C1 segment of cervical spinal cord (tissue), 14 donors: ENCODE measurements around the gene LPIN1.

Source experiments
- DNase-seq, 14 donors: peaks; one replicate each; lab custom pipeline; 2025; lab: John Stamatoyannopoulos, UW

Gene LPIN1

GRCh38 chr2:11784747-11785610, 38.5 kb downstream of the LPIN1 start:
- peak in 10 of 14 donors; percentile 17 to 69 (median 44) for DNase-seq

GRCh38 chr2:11785611-11785940, 39.1 kb downstream of the LPIN1 start:
- no peak for DNase-seq

- DNase-seq, result no peak
These were observed 39.8 kb downstream of the LPIN1 start for GRCh38 chr2:11786191-11786590.

GRCh38 chr2:11786592-11786991, 40.2 kb downstream of the LPIN1 start:
- DNase-seq, result no peak

GRCh38 chr2:11787991-11788390, 41.6 kb downstream of the LPIN1 start:
- no peak for DNase-seq

DNA sequence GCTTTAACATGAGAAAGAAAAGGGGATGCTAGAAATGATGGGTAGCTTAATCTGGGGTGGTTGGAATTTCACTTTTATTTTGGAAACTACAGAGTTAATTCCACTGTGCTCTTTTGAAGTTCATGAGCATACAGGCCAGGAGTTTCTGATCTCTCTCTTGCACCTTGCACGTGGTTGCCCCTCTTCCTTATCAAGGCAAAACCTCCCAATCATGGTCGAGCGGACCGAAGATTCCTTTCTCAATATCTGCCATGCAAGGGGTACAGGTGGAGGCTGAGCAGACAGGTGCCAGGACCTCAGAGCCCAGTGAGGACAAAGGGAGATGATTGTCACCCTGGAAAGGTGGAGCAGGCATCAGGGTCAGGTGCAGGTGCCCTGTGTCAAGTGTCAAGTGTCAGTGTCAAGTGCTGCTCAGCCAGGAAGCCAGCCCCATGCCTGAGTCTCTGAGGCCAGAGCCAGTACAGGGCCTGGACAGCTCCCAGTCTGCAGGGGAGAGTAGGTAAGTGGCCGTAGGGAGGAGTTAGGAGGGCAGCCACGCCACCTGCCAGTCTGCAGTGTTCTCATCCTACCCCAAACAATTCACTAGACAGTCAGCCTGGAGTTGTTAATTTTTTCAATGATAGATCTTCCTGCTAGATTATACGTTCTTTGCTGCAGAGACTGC, 42.2 kb downstream of the LPIN1 start:
- no peak for DNase-seq

DNA sequence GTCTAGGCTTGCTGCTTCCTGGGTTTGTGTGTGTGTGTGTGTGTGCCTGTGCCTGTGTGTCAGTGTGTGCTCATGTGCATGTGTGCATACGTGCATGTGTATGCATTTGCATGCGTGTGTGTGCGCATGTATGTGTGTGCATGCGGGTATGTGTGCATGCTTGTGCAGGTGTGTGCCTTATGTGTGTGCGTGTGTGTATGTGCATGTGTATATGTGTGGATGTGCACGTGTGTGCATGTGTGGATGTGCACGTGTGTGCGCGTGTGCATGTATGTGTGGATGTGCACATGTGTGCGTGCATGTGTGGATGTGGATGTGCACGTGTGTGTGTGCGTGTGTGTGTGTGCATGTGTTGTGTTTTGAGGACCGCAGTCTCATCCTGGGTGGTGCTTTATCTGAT, 42.8 kb downstream of the LPIN1 start:
- no peak for DNase-seq

DNA sequence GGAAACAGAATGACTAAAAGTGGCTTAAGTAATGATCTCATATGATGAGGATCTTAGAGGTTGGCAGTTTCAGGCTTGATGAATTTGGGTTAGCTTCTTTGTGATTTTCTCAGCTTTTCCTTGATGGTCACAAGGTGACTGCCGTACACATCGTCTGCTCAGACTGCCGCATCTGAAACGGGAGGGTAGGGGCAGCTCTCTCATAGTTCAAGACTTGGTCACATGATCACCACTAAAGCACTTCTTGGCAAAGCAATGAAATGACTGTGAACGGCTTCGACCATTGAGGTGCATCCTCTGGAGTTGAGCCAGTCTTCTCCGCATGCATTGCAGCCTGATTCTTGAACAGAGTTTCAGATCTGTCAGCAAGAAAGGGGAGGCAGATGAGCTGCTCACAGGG, 43.8 kb downstream of the LPIN1 start:
- DNase-seq, result no peak

- DNase-seq, result no peak
These were observed 49.2 kb downstream of the LPIN1 start for GRCh38 chr2:11795590-11795989.

DNA sequence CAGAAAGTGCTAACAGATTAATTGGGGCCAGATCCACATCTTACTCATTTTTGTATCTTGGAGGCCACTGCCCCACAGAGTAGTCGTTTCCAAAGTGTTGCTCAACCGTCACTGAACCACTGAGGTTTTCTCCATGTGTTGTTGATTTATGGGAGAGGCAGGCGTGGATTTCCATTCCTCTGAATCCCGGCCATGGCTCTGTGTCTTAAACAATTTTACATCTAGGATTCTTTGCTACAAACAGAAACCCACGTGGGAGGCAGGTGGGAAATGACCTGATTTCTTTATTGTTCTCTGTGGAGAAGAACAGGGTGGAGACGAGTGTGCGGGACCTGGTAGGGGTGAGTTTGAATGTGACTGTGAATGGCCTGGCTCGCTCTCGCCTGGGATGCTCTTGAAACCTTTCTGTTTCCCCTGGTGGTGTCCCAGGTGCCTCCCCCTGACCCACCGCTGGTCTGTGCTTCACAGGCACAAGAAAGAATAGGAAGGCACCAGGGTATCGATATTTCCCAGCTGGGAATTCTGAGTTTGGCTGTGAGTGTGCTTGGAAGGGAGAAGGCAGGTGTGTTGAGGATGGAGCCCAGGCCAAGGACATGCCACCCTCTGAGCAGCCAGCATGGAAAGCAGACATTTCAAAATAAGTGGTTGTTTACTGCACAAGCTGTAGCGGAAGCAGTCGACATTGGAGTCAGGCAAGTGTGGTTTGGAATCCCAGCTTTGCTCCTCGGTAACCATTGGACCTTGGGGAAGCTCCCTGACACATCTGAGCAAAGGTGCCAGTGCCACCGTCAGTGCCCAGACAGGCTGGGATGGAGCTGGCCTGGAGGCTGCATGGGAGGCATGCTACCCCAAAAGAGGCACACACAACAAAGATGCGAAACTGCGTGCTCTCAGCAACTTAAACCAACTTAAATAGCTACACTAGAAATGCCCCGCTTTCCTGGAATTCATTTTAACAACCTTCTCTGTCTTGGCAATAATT, 50.0 kb downstream of the LPIN1 start:
- DNase-seq, result peak in 1 of 14 donors; percentile 61

- DNase-seq, result no peak
These were observed 51.4 kb downstream of the LPIN1 start for GRCh38 chr2:11797846-11798245.

GRCh38 chr2:11798701-11799435, 52.4 kb downstream of the LPIN1 start:
- no peak for DNase-seq

DNA sequence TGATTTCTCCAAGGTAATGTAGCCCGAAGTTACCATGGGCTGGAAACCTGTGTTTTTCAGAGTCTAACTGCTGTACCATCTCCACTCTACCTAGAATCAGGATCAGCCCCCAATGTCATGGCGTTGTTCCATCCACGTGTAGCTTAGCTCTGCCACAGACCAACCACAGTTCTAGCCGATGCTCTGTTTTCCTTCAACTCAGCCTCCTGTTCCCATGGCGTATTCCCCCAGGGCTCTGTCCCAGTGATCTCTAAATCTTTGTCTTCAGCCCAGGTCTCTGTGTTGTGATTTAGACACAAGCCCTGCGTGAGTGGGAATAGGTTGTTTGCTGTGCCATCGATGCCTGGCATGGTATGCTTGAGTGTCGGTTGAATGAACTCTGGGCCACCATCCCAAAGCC, 53.4 kb downstream of the LPIN1 start:
- DNase-seq, result no peak

GRCh38 chr2:11802782-11803191, 56.4 kb downstream of the LPIN1 start:
- peak in 1 of 14 donors; percentile 17 for DNase-seq

DNA sequence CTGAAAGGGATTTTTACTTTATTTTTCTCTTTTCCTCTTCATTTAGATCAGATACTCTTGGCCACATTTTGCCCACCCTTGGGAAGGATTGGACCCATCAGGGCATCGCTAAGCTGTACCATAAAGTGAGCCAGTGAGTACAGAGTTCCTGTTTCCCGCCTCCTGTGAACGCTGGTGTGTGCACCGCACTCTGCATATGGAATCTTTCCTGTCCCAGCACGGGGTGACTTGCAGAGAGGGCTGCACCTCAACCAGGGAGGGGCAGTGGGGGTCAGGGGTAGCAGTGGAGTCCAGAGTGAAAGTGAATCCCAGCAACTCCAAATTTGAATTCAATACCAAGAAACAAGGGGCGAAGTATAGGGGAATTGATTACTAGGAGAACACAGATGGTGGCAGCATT, 58.6 kb downstream of the LPIN1 start:
- DNase-seq, result no peak

DNA sequence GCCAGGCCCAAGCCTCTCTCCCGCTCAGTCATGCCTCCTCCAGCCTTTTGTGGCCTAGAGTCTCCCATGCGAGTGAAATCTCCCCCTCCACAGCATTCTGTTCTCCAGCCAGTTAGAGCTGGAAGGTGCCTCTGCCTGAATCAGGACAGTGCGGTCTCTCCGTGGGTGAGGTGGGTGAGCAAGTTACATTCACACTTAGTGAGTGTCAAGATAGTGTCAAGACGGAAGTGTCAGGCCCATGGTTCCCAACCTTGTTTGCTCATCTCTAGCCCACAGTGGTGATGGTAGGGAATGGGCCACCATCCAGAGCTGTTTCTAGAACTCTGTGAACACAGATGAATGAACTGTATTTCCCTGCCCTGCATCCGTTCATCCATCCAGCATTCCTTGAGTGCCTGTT, 59.5 kb downstream of the LPIN1 start:
- DNase-seq, result no peak

GRCh38 chr2:11807156-11808015, 61.0 kb downstream of the LPIN1 start:
- no peak for DNase-seq

- DNase-seq, result no peak
These were observed 61.6 kb downstream of the LPIN1 start for GRCh38 chr2:11808016-11808400.

GRCh38 chr2:11809586-11810236, 63.3 kb downstream of the LPIN1 start:
- no peak for DNase-seq
